ENCODE data around the gene TMEM140. TPM values are rescaled to one million over a fixed set of nuclear protein-coding genes. Genes with fewer than 3 reads are reported as not detected.

Gene TMEM140
- polyA plus RNA-seq, 4 donors: 26.7 to 35.5 (median 28.1) TPM

GRCh38 chr7:135192914-135193536, 45.2 kb downstream of the TMEM140 start:
- no peak for DNase-seq (ENCODE audit: low read depth in 4 of 4, low spot score in 3 of 4)

- DNase-seq (ENCODE audit: low read depth in 4 of 4, low spot score in 3 of 4): no peak
Observed at GRCh38 chr7:135193615-135194081, 45.8 kb downstream of the TMEM140 start.

GRCh38 chr7:135194494-135195095, 46.7 kb downstream of the TMEM140 start:
- no peak for DNase-seq (ENCODE audit: low read depth in 4 of 4, low spot score in 3 of 4)

- no peak for DNase-seq (ENCODE audit: low read depth in 4 of 4, low spot score in 3 of 4)
Observed at GRCh38 chr7:135195156-135195555, 47.3 kb downstream of the TMEM140 start.

- DNase-seq (ENCODE audit: low read depth in 4 of 4, low spot score in 3 of 4): no peak
Observed at GRCh38 chr7:135195968-135196629, 48.2 kb downstream of the TMEM140 start.

GRCh38 chr7:135197343-135197742, 49.5 kb downstream of the TMEM140 start:
- DNase-seq (ENCODE audit: low read depth in 4 of 4, low spot score in 3 of 4): no peak

GRCh38 chr7:135197906-135198655, 50.2 kb downstream of the TMEM140 start:
- DNase-seq (ENCODE audit: low read depth in 4 of 4, low spot score in 3 of 4): no peak

- DNase-seq (ENCODE audit: low read depth in 4 of 4, low spot score in 3 of 4): no peak
Observed at GRCh38 chr7:135199439-135199838, 51.6 kb downstream of the TMEM140 start.

- no peak for DNase-seq (ENCODE audit: low read depth in 4 of 4, low spot score in 3 of 4)
Observed at GRCh38 chr7:135200821-135201331, 53.0 kb downstream of the TMEM140 start.

GRCh38 chr7:135201350-135201749, 53.5 kb downstream of the TMEM140 start:
- no peak for DNase-seq (ENCODE audit: low read depth in 4 of 4, low spot score in 3 of 4)

GRCh38 chr7:135204341-135204749, 56.5 kb downstream of the TMEM140 start:
- no peak for DNase-seq (ENCODE audit: low read depth in 4 of 4, low spot score in 3 of 4)

GRCh38 chr7:135204876-135205275, 57.0 kb downstream of the TMEM140 start:
- DNase-seq (ENCODE audit: low read depth in 4 of 4, low spot score in 3 of 4): no peak

- no peak for DNase-seq (ENCODE audit: low read depth in 4 of 4, low spot score in 3 of 4)
Observed at GRCh38 chr7:135205850-135206249, 58.0 kb downstream of the TMEM140 start.

GRCh38 chr7:135206941-135207391, 59.1 kb downstream of the TMEM140 start:
- DNase-seq (ENCODE audit: low read depth in 4 of 4, low spot score in 3 of 4): peak in 1 of 4 donors; percentile 26

GRCh38 chr7:135207406-135208101, 59.7 kb downstream of the TMEM140 start:
- DNase-seq (ENCODE audit: low read depth in 4 of 4, low spot score in 3 of 4): no peak

- peak in 1 of 4 donors; percentile 24 for DNase-seq (ENCODE audit: low read depth in 4 of 4, low spot score in 3 of 4)
Observed at GRCh38 chr7:135208102-135208793, 60.4 kb downstream of the TMEM140 start.

- no peak for DNase-seq (ENCODE audit: low read depth in 4 of 4, low spot score in 3 of 4)
Observed at GRCh38 chr7:135209225-135209834, 61.5 kb downstream of the TMEM140 start.

- DNase-seq (ENCODE audit: low read depth in 4 of 4, low spot score in 3 of 4): peak in 1 of 4 donors; percentile 24
Observed at GRCh38 chr7:135210888-135211178, 63.0 kb downstream of the TMEM140 start.

GRCh38 chr7:135211179-135211945, 63.5 kb downstream of the TMEM140 start, which contains the start of gene WDR91:
Gene WDR91, minus strand, starts transcription at chr7:135211526. Its CDS starts 24 bp downstream, at chr7:135211502.
- peak; percentile 84 to 91 (median 88) for DNase-seq (ENCODE audit: low read depth in 4 of 4, low spot score in 3 of 4)

Data from right renal pelvis (tissue), 4 donors.